HEK293 (cell line): ENCODE measurements around the gene RBM10.

Experiments used
- BCL11A ChIP-seq: fragments of 450-650 bp; formaldehyde crosslinking; IDR thresholded peaks from 2 replicates; pipeline ENCODE4 v1.5.1; 2016; ENCODE audit warnings: low read depth, missing biosample characterization, missing genetic modification characterization
- ZNF148 ChIP-seq: fragments of 450-650 bp; formaldehyde crosslinking; IDR thresholded peaks from 2 replicates; pipeline ENCODE4 v1.5.0; 2017; ENCODE audit warnings: missing biosample characterization, missing genetic modification characterization, borderline replicate concordance
- ZNF341 ChIP-seq: fragments of 450-650 bp; formaldehyde crosslinking; IDR thresholded peaks from 2 replicates; pipeline ENCODE4; 2016; ENCODE audit warnings: low read depth, missing biosample characterization, missing genetic modification characterization

- TF ChIP-seq BCL11A (no peak), ZNF148 (tag by site-specific recombination) (no peak), ZNF341 (no peak)
Measured at GRCh38 chrX:47179221-47179927, 34.4 kb downstream of the RBM10 start.
